Stimulated activated CD4-positive, alpha-beta T cell treated with anti-CD3 and anti-CD28 coated beads, Interleukin-15, amount 100 ng/mL, for 1 hour (primary cell): ENCODE measurements around the gene RASGRP1.

Experiments
- DNase-seq, 2 donors: peaks; one replicate each; pipeline ENCODE4 v3.0.0-alpha.2; 2020; ENCODE audit warnings: low read depth in 1 of 2, low spot score in 1 of 2

Gene RASGRP1

DNA sequence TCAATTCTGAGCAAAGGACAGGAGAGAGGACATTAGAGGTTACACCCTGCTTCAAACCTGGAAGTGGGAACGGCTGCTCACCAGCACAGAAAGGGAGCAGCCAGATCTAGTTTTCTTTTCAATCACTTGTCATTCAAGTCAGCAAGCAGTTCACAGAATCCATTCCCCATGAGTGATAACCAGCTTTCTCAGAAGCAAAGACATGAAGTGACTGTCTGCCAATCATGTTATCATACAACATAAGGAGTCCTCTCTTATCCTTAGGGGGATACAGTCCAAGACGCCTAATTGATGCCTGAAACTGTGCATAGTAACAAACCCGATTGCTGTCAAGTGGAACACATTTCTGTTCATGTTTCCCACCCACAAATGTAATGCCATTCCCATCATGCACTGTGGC, 56.0 kb downstream of the RASGRP1 start:
- no peak for DNase-seq

DNA sequence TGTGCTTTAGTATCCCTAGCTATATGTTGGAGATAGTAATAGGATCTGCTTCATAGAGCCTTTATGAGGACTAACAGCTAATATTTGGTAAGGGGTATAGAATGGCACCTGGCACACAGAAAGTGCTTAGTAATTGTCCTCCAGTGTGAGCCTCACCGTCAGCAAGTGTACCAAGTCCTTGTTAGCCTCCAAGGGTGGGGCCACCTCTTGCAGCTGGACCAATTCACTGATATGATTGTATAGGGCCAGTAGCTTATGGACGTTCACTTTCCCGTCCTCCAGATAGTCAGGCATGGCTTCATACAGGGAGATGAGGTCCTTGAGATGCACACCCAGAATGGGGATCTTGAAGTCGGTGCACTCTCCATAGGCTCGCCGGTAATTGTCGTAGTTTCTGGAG, 57.0 kb downstream of the RASGRP1 start:
- no peak for DNase-seq

DNA sequence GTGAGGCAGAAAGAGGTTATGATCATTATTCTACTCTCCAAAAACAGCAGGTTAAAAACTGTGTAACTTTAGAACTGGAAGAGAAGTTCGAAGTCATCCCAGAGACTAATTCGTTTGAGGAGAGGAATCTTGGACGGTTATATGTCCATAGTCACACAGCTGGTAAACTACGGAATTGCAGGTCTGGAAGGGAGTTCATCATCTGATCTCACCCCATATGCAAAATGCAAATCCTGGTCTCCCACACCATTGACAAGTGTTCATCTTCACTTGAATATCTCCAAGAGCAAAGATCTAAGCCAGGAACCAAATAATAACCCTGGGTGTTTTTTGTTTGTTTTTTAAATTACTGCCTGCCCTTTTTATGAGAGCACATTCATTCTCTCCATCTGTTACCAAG, 57.6 kb downstream of the RASGRP1 start:
- no peak for DNase-seq

DNA sequence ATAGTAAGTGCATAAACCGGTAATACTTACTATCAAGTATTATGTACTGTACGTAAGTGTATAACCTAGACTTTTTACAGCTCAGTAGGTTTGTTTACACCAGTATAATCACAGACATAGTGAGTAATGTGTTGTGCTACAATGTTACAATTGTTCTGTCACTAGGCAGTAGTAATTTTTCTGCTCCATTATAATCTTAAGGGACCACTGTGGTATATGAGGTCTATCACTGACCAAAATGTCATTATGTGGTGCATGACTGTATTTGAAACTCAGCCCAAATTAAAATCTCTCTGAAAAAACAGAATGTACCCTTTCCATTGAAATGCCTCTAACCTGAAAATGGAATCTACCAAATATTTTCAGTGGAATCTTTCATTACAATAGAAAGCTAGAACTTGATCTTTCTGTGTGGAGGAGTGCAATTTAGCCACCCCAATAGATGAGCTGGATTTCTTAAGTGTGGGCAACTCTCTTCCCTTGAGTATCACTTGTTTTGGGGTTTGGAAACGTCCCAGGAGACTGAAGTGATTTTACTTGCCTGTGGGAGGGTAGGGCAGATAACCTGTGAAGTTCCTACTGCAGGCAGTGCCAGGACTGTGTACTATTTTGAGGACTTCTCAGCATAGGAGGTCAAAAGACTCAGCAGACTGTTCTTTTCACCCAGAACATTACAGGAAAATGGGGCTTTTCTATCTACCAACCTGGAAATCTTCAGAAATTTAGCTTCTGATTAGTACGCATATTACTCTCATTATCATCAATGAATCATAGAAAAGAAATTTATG, 59.7 kb downstream of the RASGRP1 start:
- no peak for DNase-seq

DNA sequence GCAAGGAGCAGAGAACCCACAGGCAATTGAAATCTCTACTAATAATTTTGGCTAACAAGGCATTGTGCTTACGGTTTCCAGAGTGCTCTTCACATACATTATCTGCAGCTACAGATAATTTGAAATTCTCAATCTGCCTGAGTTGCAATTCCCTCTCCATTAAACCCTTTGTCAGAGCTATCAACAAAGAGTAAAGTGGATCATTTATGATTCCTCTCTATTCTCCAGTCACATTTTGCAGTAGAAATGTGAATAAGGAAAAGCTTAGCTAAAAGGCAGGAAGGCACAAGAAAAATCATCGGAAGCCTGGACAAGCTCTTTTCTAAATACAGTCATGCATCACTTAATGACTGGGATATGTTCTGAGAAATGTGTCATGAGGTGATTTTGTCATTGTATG, 61.1 kb downstream of the RASGRP1 start:
- no peak for DNase-seq

DNA sequence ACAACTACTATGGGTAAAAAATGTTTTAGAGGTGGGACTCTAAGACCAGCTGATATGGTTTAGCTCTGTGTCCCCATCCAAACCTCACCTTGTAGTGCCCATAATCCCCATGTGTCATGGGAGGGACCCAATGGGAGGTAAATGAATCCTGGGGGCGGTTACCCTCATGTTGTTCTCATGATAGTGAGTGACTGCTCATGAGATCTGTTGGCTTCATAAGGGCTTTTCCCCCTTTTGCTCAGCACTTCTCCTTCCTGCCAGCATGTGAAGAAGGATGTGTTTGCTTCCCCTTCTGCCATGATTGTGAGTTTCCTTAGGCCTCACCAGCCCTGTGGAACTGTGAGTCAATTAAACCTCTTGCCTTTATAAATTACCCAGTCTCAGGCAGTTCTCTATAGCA, 65.0 kb downstream of the RASGRP1 start:
- DNase-seq: no peak

DNA sequence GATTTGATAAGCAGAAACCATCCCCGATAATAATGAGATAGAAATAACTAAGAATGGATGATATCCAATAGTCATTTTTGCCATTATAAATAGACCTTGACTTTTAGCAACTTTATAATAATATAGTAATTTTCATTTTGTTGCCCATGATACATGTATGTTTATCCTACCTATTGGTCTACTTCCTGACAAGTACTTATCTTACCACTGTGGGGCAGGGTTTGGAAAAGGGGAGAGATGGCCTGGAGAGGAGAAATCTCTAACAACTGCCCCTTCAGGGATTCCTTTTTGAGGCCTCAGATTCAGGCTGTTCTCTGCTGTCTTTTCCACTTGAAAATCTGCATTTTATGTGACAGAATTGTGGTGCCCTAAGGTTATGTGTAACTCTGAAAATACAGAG, 68.5 kb downstream of the RASGRP1 start:
- DNase-seq: no peak

DNA sequence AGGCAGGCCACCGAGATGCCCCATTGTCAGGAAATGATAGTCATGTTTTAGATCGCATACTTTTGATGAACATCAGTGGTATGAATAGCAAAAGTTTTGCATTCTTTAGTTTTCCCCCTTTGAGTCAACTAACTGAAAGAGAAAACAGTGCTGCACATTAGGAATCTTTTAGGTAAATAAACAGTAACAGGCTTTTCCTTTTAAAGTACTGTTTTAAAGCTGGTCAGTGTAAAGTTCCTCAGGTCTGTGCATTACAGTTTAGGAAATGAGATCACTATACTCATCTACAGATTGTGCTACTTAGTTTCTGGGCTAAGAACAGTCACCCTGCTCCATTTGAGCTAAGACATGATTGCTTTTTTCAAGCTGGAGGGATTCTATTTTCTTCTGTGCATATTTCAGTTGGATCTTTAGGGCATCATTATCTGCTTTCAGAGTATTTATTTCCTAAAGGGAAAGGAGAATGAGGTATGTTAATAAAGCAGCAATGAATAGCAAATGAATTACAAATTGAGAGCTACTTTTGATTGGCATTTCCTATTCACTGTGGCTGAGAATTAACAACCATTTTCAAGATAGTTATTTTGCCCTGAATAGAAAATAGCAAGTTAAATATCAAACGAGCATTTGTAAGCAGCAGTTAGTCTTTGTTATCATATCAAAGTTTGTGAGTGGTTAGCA, 74.2 kb downstream of the RASGRP1 start:
- DNase-seq: no peak

DNA sequence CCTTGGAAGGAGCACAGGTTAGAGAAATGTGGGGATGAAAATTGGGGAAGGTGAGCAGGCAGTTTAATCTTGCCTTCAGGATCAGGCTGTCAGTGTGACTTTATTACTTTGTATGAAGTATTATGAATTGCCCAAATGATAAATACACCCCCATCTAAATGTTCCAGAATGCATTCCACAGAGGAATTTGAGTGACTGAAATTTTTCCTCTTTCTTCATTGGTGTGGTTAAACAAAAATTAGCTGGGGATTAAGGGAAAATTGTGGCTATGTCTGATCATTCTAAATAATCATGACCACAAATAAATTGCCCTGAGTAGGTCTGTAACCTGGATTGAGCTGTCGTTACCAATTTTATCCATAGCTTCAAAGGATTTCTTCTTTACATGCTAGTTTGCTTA, 77.2 kb downstream of the RASGRP1 start:
- DNase-seq: no peak

DNA sequence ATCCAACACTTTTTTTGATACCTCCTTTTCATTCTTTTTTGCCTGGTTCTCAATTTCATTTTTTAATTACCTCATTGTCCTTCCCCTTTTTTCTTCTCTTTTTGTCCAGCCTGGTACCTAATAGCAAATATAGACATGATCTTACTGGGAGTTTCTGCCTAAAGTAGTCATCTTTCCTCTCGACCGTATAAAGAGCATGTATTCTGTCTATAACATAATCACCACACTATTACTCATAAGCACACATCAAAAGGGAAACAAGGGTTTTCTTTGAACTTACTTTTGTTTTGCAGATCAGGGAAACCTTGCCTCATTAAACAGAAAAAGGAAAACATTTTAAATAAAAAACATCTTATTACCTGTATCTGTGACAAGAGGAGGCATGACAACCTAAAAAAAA, 77.7 kb downstream of the RASGRP1 start:
- DNase-seq: no peak

DNA sequence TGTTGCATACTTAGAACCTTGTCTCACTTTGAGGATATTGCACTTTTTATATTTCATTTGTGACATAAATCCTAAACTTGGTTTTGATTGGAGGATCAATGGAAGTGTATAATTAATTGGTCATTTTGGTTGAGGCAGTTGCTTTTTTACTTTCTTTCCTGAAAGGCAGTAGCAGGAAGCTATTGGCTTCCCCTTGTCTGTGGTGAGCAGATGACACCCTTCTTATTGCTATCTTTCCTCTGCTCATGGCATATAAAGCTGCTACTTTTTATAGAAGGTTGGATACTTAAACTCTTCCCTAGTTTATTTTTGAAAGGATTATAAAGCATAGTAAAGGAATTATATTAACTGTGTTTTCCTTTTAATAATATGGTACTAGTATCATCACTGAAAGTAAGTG, 82.0 kb downstream of the RASGRP1 start:
- DNase-seq: no peak

DNA sequence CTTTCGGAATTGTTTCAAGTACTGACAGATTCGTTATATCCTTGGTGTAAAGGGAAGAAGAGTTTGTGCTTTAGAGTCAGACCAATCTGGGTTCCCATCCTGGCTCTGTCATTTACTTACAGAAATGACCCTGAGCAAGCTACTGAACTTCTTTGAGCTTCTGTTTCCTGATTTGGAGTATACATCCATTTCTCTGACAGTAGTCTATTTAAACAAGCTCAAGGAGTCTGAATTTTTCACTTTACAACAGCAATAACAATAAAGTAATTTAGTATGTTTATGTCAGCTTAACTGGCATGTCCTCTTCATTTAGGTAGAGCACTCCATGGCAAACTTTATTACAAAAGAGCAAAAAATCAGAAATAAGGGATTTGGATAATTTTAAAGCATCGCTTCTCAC, 82.9 kb downstream of the RASGRP1 start:
- no peak for DNase-seq

DNA sequence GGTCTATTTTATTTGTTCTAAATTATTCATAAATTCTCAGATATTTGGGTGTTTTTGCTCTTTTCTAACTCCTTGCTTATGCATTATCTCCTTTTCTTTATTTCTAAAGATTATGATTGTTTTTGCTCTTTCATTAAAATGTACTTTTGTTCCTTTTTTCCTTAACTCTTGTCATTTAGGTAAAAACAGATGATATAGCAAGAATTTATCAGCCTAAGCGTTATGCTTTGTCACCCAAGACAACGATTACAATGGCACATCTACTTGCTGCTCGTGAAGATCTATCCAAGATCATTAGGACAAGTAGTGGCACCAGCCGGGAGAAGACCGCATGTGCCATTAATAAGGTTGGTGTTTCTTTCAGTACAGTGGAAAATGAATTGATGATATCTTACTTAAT, 83.5 kb downstream of the RASGRP1 start:
- DNase-seq: no peak

DNA sequence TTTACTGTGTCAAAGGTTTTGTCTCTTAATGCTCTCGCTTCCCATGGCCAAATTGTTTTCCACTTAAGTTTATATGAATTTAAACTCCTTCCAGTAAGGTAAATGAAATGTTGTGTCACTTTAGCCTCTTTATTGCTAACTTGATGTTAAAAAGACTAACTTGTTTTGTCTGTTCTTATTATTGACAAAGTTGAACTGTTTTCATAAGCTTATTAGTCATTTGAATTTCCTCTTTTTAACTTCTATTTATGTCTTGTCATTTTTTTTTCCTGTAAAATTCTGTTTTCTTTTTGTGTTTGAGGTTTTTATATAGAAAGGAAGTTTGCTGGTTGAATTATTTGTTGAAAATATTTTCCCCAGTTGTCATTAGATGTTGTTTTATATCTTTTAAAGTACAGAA, 84.9 kb downstream of the RASGRP1 start:
- DNase-seq: no peak

DNA sequence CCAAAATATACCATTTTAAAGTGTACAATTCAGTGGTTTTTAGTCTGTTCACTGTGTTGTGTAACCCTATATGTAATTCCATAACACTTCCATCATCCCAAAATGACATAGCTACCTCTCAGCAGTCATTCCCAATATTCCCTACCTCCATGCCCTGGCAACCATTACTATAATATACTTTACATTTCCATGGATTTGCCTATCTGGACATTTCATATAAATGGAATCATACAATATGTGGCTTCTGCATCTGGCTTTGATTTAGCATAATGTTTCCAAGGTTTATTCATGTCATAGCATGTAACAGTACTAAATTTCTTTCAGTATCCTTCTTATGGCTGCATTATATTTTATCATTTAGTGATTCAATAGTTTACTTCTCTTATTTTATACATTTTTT, 85.3 kb downstream of the RASGRP1 start:
- DNase-seq: no peak

DNA sequence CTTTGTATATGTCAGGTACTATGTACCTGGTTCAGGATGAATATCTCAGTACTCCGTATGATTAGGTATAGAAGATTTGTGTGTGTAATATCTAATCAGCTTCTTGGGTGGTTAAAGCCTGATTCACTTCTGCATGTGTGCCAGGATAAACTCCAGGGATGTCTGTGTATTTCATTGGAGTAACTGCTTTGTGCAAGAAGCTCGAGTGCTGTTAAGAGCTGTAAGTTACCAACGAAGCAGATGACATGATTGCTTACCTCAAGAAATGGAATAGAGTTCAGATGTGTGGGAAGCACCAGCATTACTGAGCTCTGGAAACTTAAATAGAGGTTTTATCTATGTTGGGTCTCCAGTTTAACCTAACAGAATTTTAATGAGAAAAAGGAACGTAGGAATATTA, 87.0 kb downstream of the RASGRP1 start:
- no peak for DNase-seq

DNA sequence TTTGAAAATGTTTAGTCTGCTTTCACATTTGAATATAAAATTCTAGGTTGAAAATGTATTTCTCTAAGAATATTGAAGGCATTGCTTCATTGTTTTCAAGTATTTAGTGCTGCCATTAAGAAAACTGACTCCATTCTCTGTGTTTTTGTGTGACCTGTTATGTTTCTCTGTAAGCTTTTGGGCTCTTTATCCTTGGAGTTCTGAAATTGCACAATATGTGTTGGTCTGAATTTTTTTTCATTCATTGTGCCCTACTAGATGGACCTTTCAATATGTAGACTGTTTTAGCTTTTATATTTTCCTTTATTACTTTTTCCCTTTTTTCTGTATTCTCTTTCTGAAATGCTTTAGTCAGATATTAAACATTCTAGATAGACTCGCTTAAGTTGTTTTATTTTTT, 88.5 kb downstream of the RASGRP1 start:
- DNase-seq: no peak

DNA sequence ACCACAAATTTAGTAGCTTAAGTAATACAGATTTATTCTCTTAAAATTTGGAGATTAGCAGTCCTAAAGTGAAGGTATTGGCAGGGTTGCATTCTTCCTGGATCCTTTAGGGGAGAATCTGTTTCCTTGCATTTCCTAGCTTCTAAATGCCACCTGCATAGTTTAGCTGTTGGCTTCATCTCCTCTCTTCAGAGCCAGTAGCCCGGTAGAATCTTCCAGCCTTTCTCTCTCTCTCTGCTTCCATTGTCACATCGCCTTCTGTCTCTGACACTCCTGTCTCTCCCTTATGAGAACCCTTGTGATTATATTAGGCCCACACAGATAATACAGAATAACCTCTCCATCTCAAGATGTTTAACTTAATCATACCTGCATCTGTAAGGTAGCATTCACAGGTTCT, 89.3 kb downstream of the RASGRP1 start:
- no peak for DNase-seq

DNA sequence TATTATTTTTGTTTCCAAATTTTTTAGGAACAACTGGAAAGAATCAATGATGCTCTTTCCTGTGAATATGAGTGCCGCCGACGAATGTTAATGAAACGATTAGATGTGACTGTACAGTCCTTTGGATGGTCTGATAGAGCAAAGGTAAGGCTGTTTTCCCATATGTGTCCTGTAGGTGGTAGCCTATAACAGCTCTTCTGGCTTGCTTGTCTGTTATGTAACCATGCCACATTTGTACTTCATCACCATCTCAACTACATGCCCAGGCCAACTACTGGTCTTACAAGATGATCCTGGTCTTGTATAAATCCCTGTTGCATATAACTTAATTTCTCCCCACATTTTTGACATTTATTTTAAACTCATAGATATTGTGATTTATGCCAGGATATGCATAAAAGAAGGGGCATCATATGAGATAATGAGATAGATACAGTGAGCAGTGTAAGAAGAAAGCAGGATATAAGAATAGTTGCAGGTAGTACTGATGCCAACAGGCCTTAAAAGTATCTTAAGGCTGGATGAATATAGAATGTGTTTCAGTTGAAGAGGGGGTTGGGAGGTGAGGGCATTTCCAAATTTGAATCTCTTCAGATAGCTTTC, 90.4 kb downstream of the RASGRP1 start:
- no peak for DNase-seq

DNA sequence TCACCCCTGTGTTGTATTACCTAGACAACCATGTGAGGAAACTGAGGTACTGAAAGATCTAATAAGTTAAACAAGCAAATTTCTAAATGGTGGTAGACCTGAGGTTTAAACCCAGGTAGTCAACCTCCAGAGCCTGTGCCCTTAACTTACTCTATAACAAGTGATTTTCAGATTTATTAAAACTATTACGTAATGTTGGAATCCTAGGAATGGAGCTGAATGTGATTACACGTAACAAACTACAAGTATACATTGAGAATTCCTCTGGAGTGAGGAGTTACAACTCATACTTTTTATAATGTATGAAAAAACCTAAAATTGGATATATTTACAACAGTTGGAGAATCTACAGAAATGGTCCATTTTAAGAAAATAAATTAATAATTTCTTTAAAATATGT, 92.6 kb downstream of the RASGRP1 start:
- DNase-seq: no peak

DNA sequence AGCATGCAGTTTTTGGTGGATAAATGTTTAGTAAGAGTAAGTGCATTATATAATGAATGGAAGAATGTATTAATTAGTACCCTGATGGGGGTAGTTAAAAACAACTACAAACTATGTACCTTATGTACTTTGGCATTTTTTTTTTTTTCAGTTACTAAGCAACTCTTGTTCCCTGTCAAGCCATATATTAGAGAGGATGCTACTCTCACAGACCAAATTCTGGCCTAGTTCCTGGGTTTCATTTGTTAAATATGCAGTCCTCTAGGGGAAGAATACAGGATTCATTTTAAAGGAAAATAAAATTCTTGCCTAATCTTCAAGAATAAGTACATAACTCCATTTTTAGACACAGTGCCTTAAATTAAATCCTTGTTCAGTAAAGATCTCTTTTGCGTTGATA, 93.8 kb downstream of the RASGRP1 start:
- no peak for DNase-seq

DNA sequence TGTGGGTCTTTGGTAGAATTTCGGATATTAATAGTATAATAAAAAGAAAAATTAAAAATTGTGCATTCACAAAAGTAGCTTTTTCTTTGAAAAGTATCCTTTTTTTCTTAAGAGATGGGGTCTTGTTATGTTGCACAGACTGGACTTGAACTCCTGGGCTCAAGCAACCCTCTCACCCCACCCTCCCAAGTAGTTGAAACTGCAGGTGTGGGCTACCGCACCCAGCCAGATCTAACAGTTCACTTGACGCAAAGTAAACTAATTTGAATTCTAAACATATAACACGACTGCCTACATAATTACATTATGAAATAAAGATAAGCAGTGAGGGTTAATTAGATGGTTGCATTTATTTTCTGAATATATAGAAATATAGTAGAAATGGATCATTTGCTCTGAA, 99.9 kb downstream of the RASGRP1 start:
- DNase-seq: no peak

DNA sequence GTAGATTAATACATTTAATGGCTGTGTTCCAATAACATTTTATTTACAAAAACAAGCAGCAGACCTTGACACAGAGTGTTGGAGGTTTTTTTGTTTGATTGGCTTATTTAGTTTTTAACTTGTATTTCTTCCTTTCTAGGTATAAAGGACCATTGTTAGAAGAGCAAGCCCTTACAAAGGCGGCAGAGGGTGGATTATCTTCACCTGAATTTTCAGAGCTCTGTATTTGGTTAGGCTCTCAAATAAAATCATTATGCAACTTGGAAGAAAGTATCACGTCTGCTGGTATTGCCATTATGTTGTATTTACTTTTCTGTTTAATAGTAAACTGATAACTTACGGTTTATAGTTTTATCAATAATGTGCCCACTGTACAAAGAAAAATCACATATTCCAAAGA, 100.7 kb downstream of the RASGRP1 start:
- no peak for DNase-seq
